GM19372 (cell line): ENCODE data around the gene FGA.
A peak's percentile ranks its signal among the peaks of the same experiment; 100 is the strongest.

Experiments
- ATAC-seq: cut with Tn5 transposase; IDR thresholded peaks from one replicate; pipeline ENCODE4 v1.9.1; 2021; ENCODE audit warnings: mild to moderate bottlenecking, low read depth, moderate library complexity; ENCODE audit not compliant: unreplicated experiment

The FGA gene

DNA sequence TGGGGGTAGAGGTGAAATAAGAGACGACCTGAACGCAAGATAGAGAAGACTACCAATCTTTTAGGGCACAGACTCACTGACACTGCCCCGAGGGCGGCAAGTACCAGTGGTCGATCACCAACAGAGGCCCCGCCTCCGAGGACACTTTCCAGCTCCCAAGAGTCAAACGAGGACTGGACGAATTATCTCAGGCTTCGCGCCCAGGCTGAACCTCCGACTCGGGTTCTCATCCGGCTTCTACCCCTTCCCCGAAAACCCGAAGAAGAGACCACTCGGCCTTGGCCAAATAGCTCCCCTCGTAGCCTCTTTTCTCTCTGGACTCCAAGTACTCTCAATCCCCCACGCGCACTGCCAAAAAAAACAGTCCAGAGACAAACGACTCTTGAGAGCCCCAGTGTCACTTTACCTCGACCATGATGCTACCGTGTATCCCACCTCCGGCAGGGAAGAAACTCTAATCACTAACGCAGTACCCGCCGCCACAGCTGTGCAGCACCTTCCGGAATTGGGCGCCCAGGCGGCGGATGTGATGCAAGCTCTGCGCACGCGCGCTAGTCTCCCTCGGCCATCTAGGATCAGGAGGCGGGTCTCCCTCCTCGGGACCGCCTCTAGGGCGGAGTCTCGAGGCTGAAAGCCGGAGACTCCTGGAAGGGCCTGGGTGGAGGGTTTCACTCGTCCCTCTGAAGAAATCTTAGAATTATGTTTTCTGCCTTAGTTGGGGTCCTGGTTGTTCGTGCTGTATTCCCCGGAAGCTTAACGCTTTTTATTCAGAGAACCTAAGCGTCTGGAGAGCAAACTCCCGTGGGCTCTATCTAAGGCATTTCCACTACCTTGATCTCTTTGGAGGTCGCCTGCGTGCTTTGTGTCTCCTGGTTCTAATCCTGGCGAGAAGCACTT lies 40.4 kb downstream of the FGA start, which contains the start of gene PLRG1:
PLRG1 (minus strand) TSS at position 507 of the 897 bp plus-strand sequence; CDS start at position 415, 92 bp downstream.
- peak; percentile 94 for ATAC-seq

DNA sequence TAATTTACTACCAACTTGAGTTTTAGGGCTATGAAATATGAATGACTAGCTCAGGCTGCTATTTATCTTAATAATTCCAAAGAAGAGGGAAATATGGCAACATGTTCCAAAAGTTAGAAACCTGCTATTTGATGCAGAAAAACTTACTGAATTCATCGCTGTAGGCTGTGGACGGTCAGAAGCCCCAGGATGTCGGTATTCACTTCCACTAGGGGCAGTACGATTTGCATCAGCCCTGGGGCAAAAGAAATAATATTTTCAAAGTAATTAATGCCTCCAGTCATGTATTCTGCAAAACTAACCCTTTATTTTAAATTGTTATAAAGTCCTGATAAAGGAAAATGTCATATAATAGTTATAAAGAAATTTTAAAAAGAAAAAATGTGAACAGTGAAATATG lies 44.9 kb downstream of the FGA start:
- no peak for ATAC-seq

DNA sequence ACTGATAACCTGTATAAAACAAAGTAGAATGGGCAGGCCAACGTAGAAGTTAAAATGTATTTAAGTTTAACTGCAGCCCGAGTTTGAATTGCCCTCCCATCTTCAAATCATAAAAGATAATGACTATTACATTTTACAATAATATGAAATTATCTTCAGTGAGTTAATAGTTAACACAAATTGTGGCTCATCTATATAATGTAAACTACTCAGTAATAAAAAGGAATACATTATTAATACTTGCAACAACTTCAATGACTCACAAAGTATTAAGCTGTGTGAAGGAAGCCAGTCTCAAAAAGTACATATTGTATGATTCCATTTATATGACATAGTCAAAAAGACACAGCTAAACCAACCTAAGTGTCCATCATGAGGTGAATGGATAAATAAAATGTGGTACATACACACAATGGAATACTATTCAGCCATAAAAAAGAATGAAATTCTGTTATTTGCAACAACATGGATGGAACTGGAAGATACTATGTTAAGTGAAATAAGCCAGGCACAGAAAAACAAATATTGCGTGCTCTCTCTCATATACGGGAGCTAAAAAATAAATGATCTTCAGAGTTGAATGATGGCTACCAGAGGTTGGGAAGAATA lies 48.2 kb downstream of the FGA start:
- no peak for ATAC-seq
